ENCODE results near the gene KCNQ5. TPM values are rescaled to one million over a fixed set of nuclear protein-coding genes. Genes with fewer than 3 reads are reported as not detected.

Gene KCNQ5
- total and polyA plus RNA-seq, 2 of the 8 experiments (the other 6 are each of a cell fraction or from before 2014, with no cell fraction given): 0.83 to 1.2 TPM

GRCh38 chr6:73045609-73046008, 423.7 kb downstream of the KCNQ5 start:
- Histone ChIP-seq H3K23ac (ENCODE audit: insufficient read length) (no peak overlapping the region), H3K4ac (replicated peaks; ENCODE audit: insufficient read length, low read depth, low read length) (no peak overlapping the region), H4K91ac (replicated peaks; ENCODE audit: insufficient read length, low read length) (no peak overlapping the region), H2BK15ac (ENCODE audit: low read length) (no peak overlapping the region), H3K79me1 (ENCODE audit: low read depth, low read length) (no peaks in the 10 kb centered on the region), H3K9ac (replicated peaks in 1 of 4; ENCODE audit: extremely low read depth in 1 of 4, low read depth in 3 of 4, low read length in 3 of 4) (no peak overlapping the region), H2BK120ac (replicated peaks; ENCODE audit: low read depth, low read length) (no peak overlapping the region), H4K5ac (ENCODE audit: insufficient read length, low read depth, low read length) (no peak overlapping the region), H2BK12ac (ENCODE audit: low read depth, low read length) (no peak overlapping the region), H3K4me2 (ENCODE audit: insufficient read depth in 1 of 2, low read depth in 2 of 2, low read length in 2 of 2) (no peak overlapping the region), H3K23me2 (ENCODE audit: low read depth, low read length) (no peaks in the 10 kb centered on the region), H3K4me1 (replicated peaks in 1 of 4; ENCODE audit: control insufficient read depth in 3 of 4, insufficient read depth in 4 of 4, low read length in 3 of 4) (no peaks in the 10 kb centered on the region), H3K18ac (ENCODE audit: extremely low read depth, low read length) (no peak overlapping the region), H4K8ac (ENCODE audit: extremely low read depth, insufficient read depth, low read length) (no peak overlapping the region), H2BK5ac (ENCODE audit: low read depth, low read length) (no peak overlapping the region), H3K36me3 (ENCODE audit: control insufficient read depth in 2 of 4, insufficient read depth in 4 of 4, low read length in 3 of 4) (no peaks in the 10 kb centered on the region), H3K79me2 (ENCODE audit: control insufficient read depth in 1 of 2, insufficient read depth in 2 of 2, low read length in 2 of 2) (no peaks in the 10 kb centered on the region), H2AK5ac (ENCODE audit: low read depth, low read length) (no peak overlapping the region), H3K14ac (ENCODE audit: insufficient read length) (no peak overlapping the region), H2AFZ (ENCODE audit: low read length) (no peak overlapping the region), H2BK20ac (ENCODE audit: low read length) (no peak overlapping the region), H3K9me3 (ENCODE audit: insufficient read depth in 2 of 2, low read depth in 1 of 2, low read length in 1 of 2) (no peaks in the 10 kb centered on the region), H3K27ac (ENCODE audit: low read depth, low read length) (no peak overlapping the region), H3K56ac (replicated peaks; ENCODE audit: insufficient read length, low read depth, low read length) (no peak overlapping the region), H4K20me1 (replicated peaks in 1 of 2; ENCODE audit: control insufficient read depth in 1 of 2, insufficient read depth in 2 of 2, low read length in 2 of 2) (no peaks in the 10 kb centered on the region), H3K4me3 (ENCODE audit: extremely low read depth in 1 of 4, insufficient read depth in 2 of 4, low read depth in 3 of 4, low read length in 4 of 4) (no peak overlapping the region), H3K27me3 (replicated peaks in 1 of 4; ENCODE audit: control insufficient read depth in 3 of 4, extremely low read depth in 1 of 4, insufficient read depth in 3 of 4, low read length in 3 of 4) (no peaks in the 10 kb centered on the region)
- POLR2A ChIA-PET (ENCODE audit: partially characterized antibody): no interaction called here
- no peak for TF ChIP-seq FOSL1 (IDR thresholded peaks at IDR 0.05; ENCODE audit: insufficient read depth, low read depth, low read length)
- no peak for TF ChIP-seq POLR2AphosphoS5 (IDR thresholded peaks at IDR 0.05; ENCODE audit: low read depth, low read length)
- no peak for TF ChIP-seq SP2 (IDR thresholded peaks at IDR 0.05; ENCODE audit: low read length)
- 92% methylated on average over 2 of the region's 2 CpGs; no CpG with 5 or more reads in 1 of the 2 experiments for WGBS, 2 experiments (ENCODE audit: extremely low coverage in 1 of 2, insufficient coverage in 1 of 2, insufficient read length in 1 of 2, insufficient replicate concordance in 2 of 2, low coverage in 1 of 2, low lambda C conversion rate in 2 of 2, missing lambda C conversion rate in 1 of 2)
- CTCF ChIA-PET (ENCODE audit: partially characterized antibody): no interaction called here
- FAIRE-seq (no peak), DNase-seq (ENCODE audit: low read depth in 1 of 2, low spot score in 2 of 2) (no peak)

Data from H1 (cell line).